Stimulated activated CD4-positive, alpha-beta T cell treated with anti-CD3 and anti-CD28 coated beads, Interleukin-12 subunit alpha, Interleukin-12 subunit beta, amount 100 ng/mL, for 4 hours (primary cell): Measurements from ENCODE around the gene CWC27.
"Not testable (repeated sequence)": the region's sequence is repeated elsewhere in the genome, so short reads cannot be mapped to it uniquely, and the experiment has no call there.

Experiments
- DNase-seq: peaks from one replicate; pipeline ENCODE4 v3.0.0-alpha.2; 2020

The CWC27 gene

GRCh38 chr5:64790210-64790609 lies 21.5 kb downstream of the CWC27 start:
- no peak for DNase-seq

GRCh38 chr5:64792469-64792868 lies 23.7 kb downstream of the CWC27 start:
- no peak for DNase-seq

GRCh38 chr5:64794053-64794770 lies 25.5 kb downstream of the CWC27 start:
- no peak for DNase-seq

GRCh38 chr5:64796301-64796700 lies 27.6 kb downstream of the CWC27 start:
- DNase-seq, result no peak

GRCh38 chr5:64800926-64801325 lies 32.2 kb downstream of the CWC27 start:
- no peak for DNase-seq

DNA sequence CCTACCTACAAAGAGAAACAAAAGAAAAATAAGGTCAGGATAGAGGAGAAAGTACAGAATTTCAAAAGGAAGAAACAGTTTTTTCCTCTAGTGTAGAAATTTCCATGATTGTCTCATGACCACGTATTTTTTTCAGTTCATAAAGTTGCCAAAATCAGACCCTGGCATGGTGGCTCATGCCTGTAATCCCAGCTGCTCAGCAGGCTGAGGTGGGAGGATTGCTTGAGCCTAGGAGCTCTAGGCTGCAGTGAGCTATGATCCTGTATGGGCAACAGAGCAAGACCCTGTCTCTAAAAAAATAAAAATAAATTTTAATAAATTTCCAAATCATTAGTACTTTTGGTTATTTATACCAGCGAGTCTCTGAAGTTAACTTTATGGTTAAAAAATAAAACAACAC lies 37.8 kb downstream of the CWC27 start:
- DNase-seq, result no peak

GRCh38 chr5:64807520-64807919 lies 38.8 kb downstream of the CWC27 start:
- DNase-seq, result no peak

DNA sequence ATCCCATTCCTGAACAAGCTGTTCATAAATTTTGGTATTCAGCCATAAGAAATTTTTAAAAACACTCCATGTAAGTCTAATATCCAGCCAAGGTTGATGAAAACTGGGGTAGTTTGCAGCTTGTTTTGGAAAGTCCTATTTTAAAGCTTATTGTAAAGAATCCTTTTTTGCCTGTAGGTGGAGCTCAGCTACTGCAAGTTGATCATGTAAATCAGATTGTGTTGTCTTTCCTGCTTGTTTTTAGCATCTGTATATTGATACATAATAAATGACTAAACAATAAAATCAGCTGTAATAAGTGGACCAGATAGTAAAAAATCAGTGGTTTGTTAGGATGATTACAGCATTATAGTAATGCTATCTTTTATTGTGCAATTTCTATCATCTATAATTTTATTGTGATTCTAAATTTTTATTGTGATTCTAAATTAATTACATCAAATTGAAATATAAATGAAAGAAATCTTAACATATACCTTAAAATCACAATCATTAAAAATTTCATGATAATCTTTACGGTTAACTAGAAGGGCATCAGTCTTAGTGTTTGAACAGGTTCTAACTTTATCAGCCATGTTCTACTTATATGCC lies 42.4 kb downstream of the CWC27 start:
- DNase-seq, result no peak

DNA sequence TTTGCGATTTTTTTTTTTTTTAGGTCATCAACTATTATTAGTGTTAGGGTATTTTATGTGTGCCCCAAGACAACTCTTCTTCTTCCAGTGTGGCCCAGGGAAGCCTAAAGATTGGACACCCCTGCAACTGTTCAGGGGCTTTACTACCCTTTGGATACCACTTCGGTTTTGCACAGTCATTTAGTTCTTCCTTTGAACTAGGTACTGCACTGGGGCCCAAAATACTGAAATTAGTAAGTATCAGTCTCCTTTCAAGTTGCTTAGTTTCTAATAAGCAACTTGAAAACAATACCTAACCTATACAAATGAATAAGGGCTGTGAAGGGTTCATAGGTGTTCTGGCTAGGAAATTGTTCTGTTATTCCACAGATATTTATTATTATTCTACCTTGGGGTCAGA lies 45.3 kb downstream of the CWC27 start:
- DNase-seq, result no peak

DNA sequence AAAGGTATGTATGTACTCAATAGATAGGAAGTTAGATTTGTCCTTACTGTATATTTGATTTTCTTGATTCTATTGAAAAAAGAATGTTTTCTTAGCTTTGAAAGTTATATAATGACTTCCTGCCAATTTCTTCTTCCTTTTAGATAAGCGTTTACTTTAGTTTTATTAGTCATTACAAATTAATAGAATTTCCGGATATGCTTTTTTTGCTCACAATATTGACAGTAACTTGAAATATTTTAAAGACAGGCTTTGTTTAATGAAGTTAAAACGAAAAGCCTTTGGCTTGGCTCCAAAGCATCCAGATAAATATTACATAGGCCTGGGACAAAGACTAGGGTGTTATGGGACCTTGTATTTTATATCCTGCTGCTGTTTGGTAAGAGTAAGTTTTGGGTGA lies 49.5 kb downstream of the CWC27 start:
- DNase-seq, result no peak

GRCh38 chr5:64819345-64819744 lies 50.6 kb downstream of the CWC27 start:
- not testable (repeated sequence) for DNase-seq

- no peak for DNase-seq
These were observed 53.6 kb downstream of the CWC27 start for GRCh38 chr5:64822320-64822719.

- DNase-seq, result no peak
These were observed 57.8 kb downstream of the CWC27 start for GRCh38 chr5:64826541-64826940.

DNA sequence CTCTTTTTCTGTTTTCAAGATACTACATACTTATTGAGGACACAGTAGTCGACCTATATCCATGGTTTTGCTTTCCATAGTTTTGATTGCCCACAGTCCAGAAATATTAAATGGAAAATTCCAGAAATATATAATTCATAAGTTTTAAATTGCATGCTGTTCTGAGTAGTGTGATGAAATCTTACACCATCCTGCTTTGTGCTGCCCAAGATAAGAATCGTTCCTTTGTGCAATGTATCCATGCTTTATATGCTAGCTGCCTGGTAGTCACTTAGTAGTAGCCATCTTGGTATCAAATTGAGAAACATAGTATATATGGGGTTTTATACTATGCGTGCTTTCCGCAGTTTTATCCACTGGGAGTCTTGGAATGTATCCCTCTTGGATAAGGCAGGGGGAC lies 59.0 kb downstream of the CWC27 start:
- DNase-seq, result no peak

GRCh38 chr5:64830650-64831049 lies 61.9 kb downstream of the CWC27 start:
- not testable (repeated sequence) for DNase-seq

DNA sequence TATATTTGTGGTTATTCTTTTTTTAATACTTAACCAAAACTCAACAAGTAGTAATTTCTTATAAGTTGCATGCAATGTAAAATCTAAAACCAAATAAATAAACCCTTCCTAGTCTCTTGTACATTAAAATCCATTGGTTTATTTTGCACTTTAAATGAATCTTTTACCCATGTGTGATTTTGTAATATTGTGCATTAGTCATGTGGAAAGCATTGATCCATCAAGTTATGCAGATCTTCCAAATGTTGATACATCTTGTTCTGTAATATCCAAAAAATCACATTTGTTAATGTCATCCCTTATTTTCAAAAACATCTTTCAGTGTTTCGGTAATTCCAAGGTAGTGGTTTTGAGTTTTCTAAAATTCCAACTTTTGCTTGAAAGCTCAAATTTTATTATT lies 63.3 kb downstream of the CWC27 start:
- DNase-seq, result no peak

- no peak for DNase-seq
These were observed 65.3 kb downstream of the CWC27 start for GRCh38 chr5:64834037-64834436.

DNA sequence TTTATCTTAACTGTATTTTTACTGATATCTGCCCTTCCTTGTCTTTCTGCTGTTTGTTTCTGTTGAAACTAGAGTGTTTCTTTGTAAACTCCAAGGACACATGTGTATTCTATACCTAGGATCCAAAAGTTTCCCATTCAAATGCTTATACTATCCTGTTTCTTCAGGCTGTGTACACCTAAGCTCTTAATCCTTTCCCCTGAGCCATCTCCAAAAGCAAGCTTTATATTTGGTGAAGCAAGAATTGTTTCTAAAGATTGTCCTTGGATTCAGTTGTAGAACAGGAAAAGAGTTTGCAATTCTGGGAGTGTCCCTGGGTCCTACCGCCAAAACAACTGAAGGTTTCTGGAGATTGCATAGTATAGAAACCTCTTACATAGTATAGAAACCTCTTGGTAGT lies 65.9 kb downstream of the CWC27 start:
- no peak for DNase-seq

DNA sequence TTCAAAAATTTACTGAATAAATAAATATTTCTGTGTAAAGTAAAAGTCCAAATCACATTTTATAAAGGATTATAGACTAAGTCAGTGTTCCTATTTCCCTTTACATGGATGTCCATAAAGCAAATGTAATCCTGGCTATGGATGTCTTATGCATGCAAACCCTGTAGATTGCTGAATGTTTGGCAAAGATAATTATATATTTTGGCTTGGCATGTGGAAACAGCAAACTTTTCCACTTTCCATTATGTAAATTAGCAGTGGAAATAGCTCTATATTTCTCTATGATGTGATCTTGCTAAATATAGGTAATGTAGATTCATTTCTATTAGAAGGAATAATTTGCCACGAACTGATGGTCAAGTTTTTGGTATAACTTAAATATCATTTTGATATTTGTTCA lies 66.5 kb downstream of the CWC27 start:
- DNase-seq, result no peak

- DNase-seq, result no peak
These were observed 67.5 kb downstream of the CWC27 start for GRCh38 chr5:64836190-64836755.

GRCh38 chr5:64836786-64837185 lies 68.1 kb downstream of the CWC27 start:
- no peak for DNase-seq

DNA sequence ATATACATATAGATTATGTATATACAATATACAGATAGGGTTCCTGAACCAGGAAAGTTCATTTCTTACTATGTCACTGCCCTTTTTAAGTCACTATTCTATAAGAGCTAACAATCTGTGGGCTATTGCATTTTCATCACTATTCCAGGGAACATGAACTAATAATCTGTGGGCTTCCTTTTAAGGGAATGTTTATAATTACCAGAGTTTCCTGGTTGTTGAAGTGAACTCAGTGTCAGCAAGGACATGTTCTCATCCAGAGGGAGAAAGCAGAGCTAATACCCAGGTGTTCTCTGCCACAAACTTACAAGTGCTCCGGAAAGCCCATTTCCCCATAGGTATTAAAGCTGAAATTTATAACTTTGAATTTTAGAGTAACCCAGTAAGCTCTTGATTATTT lies 69.6 kb downstream of the CWC27 start:
- no peak for DNase-seq

DNA sequence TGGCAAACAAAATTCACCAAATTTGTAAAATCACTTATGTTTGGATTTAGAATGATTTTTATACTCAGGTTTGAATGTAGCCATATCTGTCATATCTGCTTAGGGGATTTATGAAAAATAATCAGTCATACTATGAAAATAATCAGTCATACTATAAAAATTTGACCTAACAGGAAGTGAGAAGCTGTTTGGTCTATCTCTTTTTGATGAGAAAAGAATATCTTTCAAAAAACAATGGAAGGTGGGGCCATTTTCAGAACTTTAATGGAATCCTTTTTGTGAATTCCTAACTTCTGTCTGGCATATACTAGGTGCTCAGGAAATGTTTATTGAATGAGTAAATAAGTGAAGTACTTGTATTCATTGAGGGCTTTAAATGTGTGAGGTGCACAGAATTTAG lies 70.1 kb downstream of the CWC27 start:
- DNase-seq, result no peak

DNA sequence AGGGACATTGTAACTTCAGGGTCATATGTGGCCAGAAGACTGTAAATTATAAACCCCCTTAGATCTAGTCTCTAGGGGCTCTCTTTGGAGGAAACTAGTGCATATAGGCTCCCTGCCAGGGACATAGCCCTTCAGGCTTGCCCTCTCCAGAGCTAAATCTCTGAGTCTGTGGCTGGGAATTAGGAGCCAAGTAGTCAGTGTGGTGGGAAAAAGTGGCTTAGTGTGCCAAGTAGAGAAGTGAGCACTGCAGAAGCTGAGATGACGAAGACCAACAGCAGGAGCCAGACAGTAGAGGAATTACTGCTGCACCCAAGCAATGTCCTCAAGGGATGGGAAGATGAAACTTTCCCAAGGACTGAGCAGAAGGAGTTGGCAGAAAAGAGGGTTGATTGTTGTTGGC lies 71.2 kb downstream of the CWC27 start:
- DNase-seq, result no peak

GRCh38 chr5:64840958-64841357 lies 72.2 kb downstream of the CWC27 start:
- DNase-seq, result no peak
